Neural progenitor cell (in vitro differentiated cells): ENCODE data around the gene C8B. TPM values are rescaled to one million over a fixed set of nuclear protein-coding genes. Genes with fewer than 3 reads are reported as not detected.

ENCODE experiments used
- DNase-seq: peaks from one replicate; pipeline ENCODE4 v3.0.0-alpha.2; 2016; ENCODE audit warnings: low spot score
- H2AFZ ChIP-seq: fragments of 200-600 bp; sonication (generic); replicated peaks from 2 replicates; pipeline ENCODE4 v1.6.1; 2016; ENCODE audit warnings: antibody characterized with exemption
- H3F3A ChIP-seq: fragments of 200-600 bp; sonication (generic); 2 replicates; pipeline ENCODE4 v1.6.1; 2016; ENCODE audit warnings: antibody characterized with exemption, low read depth
- H3K27ac ChIP-seq: fragments of 200-600 bp; sonication (generic); 2 replicates; pipeline ENCODE4 v1.5.1; 2016; ENCODE audit warnings: mild to moderate bottlenecking
- H3K27me3 ChIP-seq: fragments of 200-600 bp; sonication (generic); 2 replicates; pipeline ENCODE4 v1.6.1; 2016; ENCODE audit warnings: mild to moderate bottlenecking, moderate library complexity
- H3K36me3 ChIP-seq: fragments of 200-600 bp; sonication (generic); 2 replicates; pipeline ENCODE4 v1.5.1; 2016
- H3K4me1 ChIP-seq: fragments of 200-600 bp; sonication (generic); 2 replicates; pipeline ENCODE4 v1.6.1; 2016; ENCODE audit warnings: mixed run types
- H3K4me2 ChIP-seq: fragments of 200-600 bp; sonication (generic); 2 replicates; pipeline ENCODE4 v1.6.1; 2016
- H3K4me3 ChIP-seq: fragments of 200-600 bp; sonication (generic); 2 replicates; pipeline ENCODE4 v1.5.1; 2016
- H3K79me2 ChIP-seq: fragments of 200-600 bp; sonication (generic); 2 replicates; pipeline ENCODE4 v1.6.1; 2016; ENCODE audit warnings: low read depth
- H3K9ac ChIP-seq: fragments of 200-600 bp; sonication (generic); 2 replicates; pipeline ENCODE4 v1.6.1; 2016
- H3K9me3 ChIP-seq: fragments of 200-600 bp; sonication (generic); 2 replicates; pipeline ENCODE4 v1.5.1; 2016; ENCODE audit warnings: low read depth
- H4K20me1 ChIP-seq: fragments of 200-600 bp; sonication (generic); 2 replicates; pipeline ENCODE4 v1.6.1; 2016; ENCODE audit warnings: low read depth
- H3K27ac Mint-ChIP-seq: 3 replicates; pipeline ENCODE4 v1.8.0; 2021; ENCODE audit warnings: mixed read lengths
- H3K27me3 Mint-ChIP-seq: 2 replicates; pipeline ENCODE4 v1.8.0; 2022; ENCODE audit warnings: low read depth, mild to moderate bottlenecking, inconsistent platforms, moderate library complexity, mixed read lengths; ENCODE audit not compliant: insufficient read depth
- H3K36me3 Mint-ChIP-seq: 3 replicates; pipeline ENCODE4 v1.8.0; 2021; ENCODE audit warnings: mixed read lengths
- H3K4me1 Mint-ChIP-seq: 3 replicates; pipeline ENCODE4 v1.8.0; 2021; ENCODE audit warnings: mixed read lengths
- H3K4me3 Mint-ChIP-seq: 3 replicates; pipeline ENCODE4 v1.8.0; 2021; ENCODE audit warnings: mild to moderate bottlenecking, moderate library complexity, mixed read lengths
- H3K9me3 Mint-ChIP-seq: 3 replicates; pipeline ENCODE4 v1.8.0; 2020; ENCODE audit warnings: mixed read lengths
- EZH2 ChIP-seq: fragments of 200-600 bp; sonication (generic); IDR thresholded peaks from 2 replicates; pipeline ENCODE4 v1.6.1; 2017; ENCODE audit warnings: antibody characterized with exemption, mild to moderate bottlenecking, moderate library complexity
- EZH2phosphoT487 ChIP-seq: fragments of 200-600 bp; sonication (generic); IDR thresholded peaks from 2 replicates; pipeline ENCODE4 v1.6.1; 2017; ENCODE audit warnings: antibody characterized with exemption
- total RNA-seq: library from RNA; depleted of rRNA; stranded (reverse); fragments of >200 nt; gene quantifications from 2 replicates; pipeline ENCODE4 v1.2.3, GENCODE V29; 2015; ENCODE audit warnings: low replicate concordance
- TF ChIP-seq, protein P1 (sequence below): fragments of 200-600 bp; sonication (generic); IDR thresholded peaks from 2 replicates; pipeline ENCODE4 v1.5.1; 2017; ENCODE audit warnings: antibody characterized with exemption, mild to moderate bottlenecking

Gene C8B
- total RNA-seq, 1 donor from 2014 or later, result not detected

DNA sequence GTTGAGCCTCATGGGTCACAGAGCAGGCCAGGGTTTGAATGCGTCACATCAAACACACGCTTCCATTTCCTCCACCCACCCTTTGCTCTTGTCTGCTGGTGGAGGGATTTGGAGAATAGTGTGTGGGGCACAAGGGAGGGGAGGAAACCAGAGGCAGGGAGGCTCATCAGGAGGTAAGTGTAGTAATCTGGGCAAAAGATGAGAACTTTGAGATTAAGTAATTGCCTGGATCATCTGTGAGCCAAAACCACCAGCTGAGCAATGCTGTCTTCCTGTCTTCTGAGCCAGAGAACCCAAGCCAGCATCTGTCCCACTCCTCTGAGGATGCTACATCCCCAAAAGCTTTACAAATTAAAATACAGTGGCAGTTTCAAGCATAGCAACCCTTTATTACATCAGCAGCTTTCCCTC lies 45.2 kb downstream of the C8B start:
- H3K27me3 Mint-ChIP-seq, result peaks cover 8% of the 10 kb centered on the region
- TF ChIP-seq EZH2 (no peak), EZH2phosphoT487 (no peak)
- TF ChIP-seq, protein P1, sequence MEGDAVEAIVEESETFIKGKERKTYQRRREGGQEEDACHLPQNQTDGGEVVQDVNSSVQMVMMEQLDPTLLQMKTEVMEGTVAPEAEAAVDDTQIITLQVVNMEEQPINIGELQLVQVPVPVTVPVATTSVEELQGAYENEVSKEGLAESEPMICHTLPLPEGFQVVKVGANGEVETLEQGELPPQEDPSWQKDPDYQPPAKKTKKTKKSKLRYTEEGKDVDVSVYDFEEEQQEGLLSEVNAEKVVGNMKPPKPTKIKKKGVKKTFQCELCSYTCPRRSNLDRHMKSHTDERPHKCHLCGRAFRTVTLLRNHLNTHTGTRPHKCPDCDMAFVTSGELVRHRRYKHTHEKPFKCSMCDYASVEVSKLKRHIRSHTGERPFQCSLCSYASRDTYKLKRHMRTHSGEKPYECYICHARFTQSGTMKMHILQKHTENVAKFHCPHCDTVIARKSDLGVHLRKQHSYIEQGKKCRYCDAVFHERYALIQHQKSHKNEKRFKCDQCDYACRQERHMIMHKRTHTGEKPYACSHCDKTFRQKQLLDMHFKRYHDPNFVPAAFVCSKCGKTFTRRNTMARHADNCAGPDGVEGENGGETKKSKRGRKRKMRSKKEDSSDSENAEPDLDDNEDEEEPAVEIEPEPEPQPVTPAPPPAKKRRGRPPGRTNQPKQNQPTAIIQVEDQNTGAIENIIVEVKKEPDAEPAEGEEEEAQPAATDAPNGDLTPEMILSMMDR, result no peak

DNA sequence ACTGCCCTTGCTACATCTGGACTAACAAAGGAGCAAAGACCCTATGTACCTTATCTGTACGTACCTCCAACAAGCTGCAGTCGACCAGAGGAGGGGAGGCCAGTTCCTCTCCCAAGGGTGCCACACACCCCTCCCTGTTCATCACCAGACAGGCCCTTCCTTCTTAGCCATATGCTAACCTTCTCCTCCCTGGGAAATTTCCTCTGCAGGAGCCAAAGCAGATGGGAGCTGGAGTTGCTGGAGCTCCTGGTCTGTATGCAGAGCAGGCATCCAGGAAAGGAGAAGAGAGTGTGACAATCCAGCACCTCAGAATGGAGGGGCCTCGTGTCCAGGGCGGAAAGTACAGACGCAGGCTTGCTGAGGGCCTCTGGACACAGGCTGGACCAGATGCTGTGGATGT lies 48.5 kb downstream of the C8B start:
- no peaks in the 10 kb centered on the region for H3K36me3 Mint-ChIP-seq
- Histone ChIP-seq H3K36me3 (no peaks in the 10 kb centered on the region), H3K27ac (no peak overlapping the region), H3K79me2 (no peaks in the 10 kb centered on the region), H4K20me1 (no peaks in the 10 kb centered on the region), H3K27me3 (no peaks in the 10 kb centered on the region), H3K9me3 (no peaks in the 10 kb centered on the region), H3K4me1 (peaks cover 34% of the 10 kb centered on the region), H2AFZ (peak overlapping the region; percentile 57), H3K4me2 (no peak overlapping the region), H3F3A (peaks cover 9% of the 10 kb centered on the region), H3K9ac (no peak overlapping the region), H3K4me3 (no peak overlapping the region)
- H3K9me3 Mint-ChIP-seq, result peaks cover 4% of the 10 kb centered on the region
- H3K27me3 Mint-ChIP-seq, result peaks cover 4% of the 10 kb centered on the region
- H3K4me3 Mint-ChIP-seq, result no peak overlapping the region
- H3K4me1 Mint-ChIP-seq, result peaks cover 39% of the 10 kb centered on the region
- H3K27ac Mint-ChIP-seq, result no peak overlapping the region
- TF ChIP-seq EZH2phosphoT487 (no peak), EZH2 (no peak)
- TF ChIP-seq, protein P1, result no peak
- no peak for DNase-seq

More for the DNA sequence above, 45.2 kb downstream of the C8B start:
- Histone ChIP-seq H3K27ac (no peak overlapping the region), H2AFZ (no peak overlapping the region), H3K79me2 (no peaks in the 10 kb centered on the region), H3K9me3 (no peaks in the 10 kb centered on the region), H3K4me3 (no peak overlapping the region), H3K4me2 (no peak overlapping the region), H4K20me1 (no peaks in the 10 kb centered on the region), H3K9ac (no peak overlapping the region), H3K4me1 (peaks cover 41% of the 10 kb centered on the region), H3K27me3 (no peaks in the 10 kb centered on the region), H3K36me3 (no peaks in the 10 kb centered on the region), H3F3A (peaks cover 8% of the 10 kb centered on the region)
- Mint-ChIP-seq H3K9me3 (no peaks in the 10 kb centered on the region), H3K36me3 (no peaks in the 10 kb centered on the region), H3K4me1 (peaks cover 43% of the 10 kb centered on the region), H3K4me3 (no peak overlapping the region), H3K27ac (peak overlapping the region; percentile 25)
- no peak for DNase-seq

DNA sequence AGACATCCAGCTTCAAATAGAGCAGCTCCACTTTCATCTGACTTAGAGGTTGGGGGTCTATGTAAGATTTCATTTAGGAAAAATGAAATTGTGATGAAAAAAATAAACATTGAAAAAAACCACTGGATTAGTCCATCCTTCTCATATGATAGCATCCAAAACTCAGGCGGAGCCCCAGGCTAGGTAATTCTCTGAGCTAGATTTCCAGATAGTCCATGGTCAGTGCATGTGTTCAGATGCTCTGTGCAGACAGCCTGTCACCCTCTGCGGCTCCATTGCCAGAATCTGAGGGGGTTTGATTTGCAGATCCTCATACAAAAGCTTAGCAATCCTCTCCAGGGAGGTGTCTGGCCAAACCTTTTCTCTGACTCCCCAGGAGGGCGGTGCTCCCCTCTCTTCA lies 49.2 kb downstream of the C8B start:
- Mint-ChIP-seq H3K4me1 (peaks cover 36% of the 10 kb centered on the region), H3K4me3 (no peak overlapping the region), H3K27ac (no peak overlapping the region)

More for the DNA sequence above, 49.2 kb downstream of the C8B start:
- Histone ChIP-seq H3F3A (peaks cover 9% of the 10 kb centered on the region), H4K20me1 (no peaks in the 10 kb centered on the region), H3K4me3 (no peak overlapping the region), H3K79me2 (no peaks in the 10 kb centered on the region), H2AFZ (no peak overlapping the region), H3K36me3 (no peaks in the 10 kb centered on the region), H3K4me2 (no peak overlapping the region), H3K27ac (no peak overlapping the region), H3K9ac (no peak overlapping the region), H3K9me3 (no peaks in the 10 kb centered on the region), H3K4me1 (peaks cover 33% of the 10 kb centered on the region), H3K27me3 (no peaks in the 10 kb centered on the region)
- TF ChIP-seq EZH2, result no peak
- TF ChIP-seq, protein P1, result no peak
- TF ChIP-seq EZH2phosphoT487, result no peak
- DNase-seq, result no peak
- no peaks in the 10 kb centered on the region for H3K36me3 Mint-ChIP-seq
- peaks cover 4% of the 10 kb centered on the region for H3K9me3 Mint-ChIP-seq
- H3K27me3 Mint-ChIP-seq, result peaks cover 4% of the 10 kb centered on the region
